Astrocyte (in vitro differentiated cells and primary cell): ENCODE results near the gene SUN3.

Source experiments
- EZH2 ChIP-seq: IDR thresholded peaks from 2 replicates; pipeline ENCODE4 v1.6.1; 2012; ENCODE audit warnings: mild to moderate bottlenecking, low read length, inconsistent platforms; ENCODE audit not compliant: insufficient read depth
- TF ChIP-seq, protein P1 (sequence below): IDR thresholded peaks from 2 replicates; pipeline ENCODE4 v1.5.1; 2011; ENCODE audit warnings: low read depth, mild to moderate bottlenecking, inconsistent platforms, low read length, moderate library complexity; ENCODE audit not compliant: insufficient read depth

DNA sequence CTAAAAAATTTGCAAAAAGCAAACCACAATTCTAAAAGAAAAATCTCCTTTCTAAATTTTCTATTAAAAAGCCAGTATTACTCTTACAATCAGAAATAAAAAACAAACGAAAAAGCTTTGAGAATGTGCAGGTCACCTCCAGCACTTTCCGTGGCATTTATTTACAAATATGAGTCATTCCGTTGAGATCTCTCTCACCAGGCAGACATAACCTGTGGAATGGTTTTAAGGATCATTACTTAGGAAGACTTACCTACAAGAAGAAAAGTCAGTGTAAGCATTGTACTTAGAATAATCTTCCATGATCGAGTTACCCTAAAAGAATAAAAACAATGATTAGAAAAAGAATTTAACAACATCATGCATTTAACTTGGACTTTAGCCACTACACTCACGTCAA is 3.3 kb downstream of the SUN3 start:
- TF ChIP-seq, protein P1, sequence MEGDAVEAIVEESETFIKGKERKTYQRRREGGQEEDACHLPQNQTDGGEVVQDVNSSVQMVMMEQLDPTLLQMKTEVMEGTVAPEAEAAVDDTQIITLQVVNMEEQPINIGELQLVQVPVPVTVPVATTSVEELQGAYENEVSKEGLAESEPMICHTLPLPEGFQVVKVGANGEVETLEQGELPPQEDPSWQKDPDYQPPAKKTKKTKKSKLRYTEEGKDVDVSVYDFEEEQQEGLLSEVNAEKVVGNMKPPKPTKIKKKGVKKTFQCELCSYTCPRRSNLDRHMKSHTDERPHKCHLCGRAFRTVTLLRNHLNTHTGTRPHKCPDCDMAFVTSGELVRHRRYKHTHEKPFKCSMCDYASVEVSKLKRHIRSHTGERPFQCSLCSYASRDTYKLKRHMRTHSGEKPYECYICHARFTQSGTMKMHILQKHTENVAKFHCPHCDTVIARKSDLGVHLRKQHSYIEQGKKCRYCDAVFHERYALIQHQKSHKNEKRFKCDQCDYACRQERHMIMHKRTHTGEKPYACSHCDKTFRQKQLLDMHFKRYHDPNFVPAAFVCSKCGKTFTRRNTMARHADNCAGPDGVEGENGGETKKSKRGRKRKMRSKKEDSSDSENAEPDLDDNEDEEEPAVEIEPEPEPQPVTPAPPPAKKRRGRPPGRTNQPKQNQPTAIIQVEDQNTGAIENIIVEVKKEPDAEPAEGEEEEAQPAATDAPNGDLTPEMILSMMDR: no peak
- TF ChIP-seq EZH2: no peak
